Ishikawa (cell line): ENCODE measurements around the gene KCNK17.

Experiments used
- CEBPB ChIP-seq: IDR thresholded peaks from 2 replicates; pipeline ENCODE4 v1.6.1; 2012
- CREB1 ChIP-seq: IDR thresholded peaks from 2 replicates; pipeline ENCODE4 v1.6.1; 2012; ENCODE audit warnings: low read depth
- EGR1 ChIP-seq: IDR thresholded peaks from 2 replicates; pipeline ENCODE4 v1.6.1; 2012
- EP300 ChIP-seq: IDR thresholded peaks from 2 replicates; pipeline ENCODE4 v1.6.1; 2012; ENCODE audit warnings: borderline replicate concordance
- FOXM1 ChIP-seq: IDR thresholded peaks from 2 replicates; pipeline ENCODE4 v1.6.1; 2012; ENCODE audit warnings: low read depth, borderline replicate concordance
- MAX ChIP-seq: IDR thresholded peaks from 2 replicates; pipeline ENCODE4 v1.6.1; 2012
- NFIC ChIP-seq: IDR thresholded peaks from 2 replicates; pipeline ENCODE4 v1.6.1; 2012
- RAD21 ChIP-seq: IDR thresholded peaks from 2 replicates; pipeline ENCODE4 v1.6.1; 2012; ENCODE audit warnings: low read depth
- REST ChIP-seq: IDR thresholded peaks from 2 replicates; pipeline ENCODE4 v1.6.1; 2012; ENCODE audit warnings: low read depth, mild to moderate bottlenecking
- TAF1 ChIP-seq: IDR thresholded peaks from 2 replicates; pipeline ENCODE4 v1.6.1; 2012; ENCODE audit warnings: low read depth, mild to moderate bottlenecking
- TCF12 ChIP-seq: IDR thresholded peaks from 2 replicates; pipeline ENCODE4 v1.6.1; 2012; ENCODE audit warnings: low read depth
- TEAD4 ChIP-seq: IDR thresholded peaks from 2 replicates; pipeline ENCODE4 v1.6.1; 2012
- USF1 ChIP-seq: IDR thresholded peaks from 2 replicates; pipeline ENCODE4 v1.6.1; 2012
- YY1 ChIP-seq: IDR thresholded peaks from 2 replicates; pipeline ENCODE4 v1.6.1; 2012; ENCODE audit warnings: low read depth
- ZBTB7A ChIP-seq: IDR thresholded peaks from 2 replicates; pipeline ENCODE4 v1.6.1; 2012; ENCODE audit warnings: low read depth

KCNK17 gene

GRCh38 chr6:39294133-39294532 lies 20.1 kb downstream of the KCNK17 start:
- TF ChIP-seq MAX (no peak), YY1 (no peak), EGR1 (no peak), RAD21 (no peak), CREB1 (no peak), TAF1 (no peak), NFIC (no peak), CEBPB (no peak), REST (no peak), USF1 (no peak), FOXM1 (no peak), ZBTB7A (no peak), EP300 (no peak), TCF12 (no peak), TEAD4 (no peak)

GRCh38 chr6:39292637-39293036 lies 21.6 kb downstream of the KCNK17 start:
- TF ChIP-seq CEBPB (no peak), CREB1 (no peak), EP300 (no peak), MAX (no peak), TEAD4 (no peak), YY1 (no peak), TAF1 (no peak), REST (no peak), RAD21 (no peak), USF1 (no peak), TCF12 (no peak), FOXM1 (no peak), ZBTB7A (no peak)

GRCh38 chr6:39289490-39289889 lies 24.7 kb downstream of the KCNK17 start:
- no peak for TF ChIP-seq ZBTB7A
- no peak for TF ChIP-seq CEBPB
- TF ChIP-seq NFIC = no peak
- TF ChIP-seq RAD21 = no peak

GRCh38 chr6:39287601-39288000 lies 26.6 kb downstream of the KCNK17 start:
- no peak for TF ChIP-seq EP300
- TF ChIP-seq TAF1 = no peak
- no peak for TF ChIP-seq CEBPB
- TF ChIP-seq REST = no peak
- TF ChIP-seq TEAD4 = no peak
- TF ChIP-seq ZBTB7A = no peak
- TF ChIP-seq EGR1 = no peak
- no peak for TF ChIP-seq YY1
- TF ChIP-seq USF1 = no peak
- no peak for TF ChIP-seq CREB1
- TF ChIP-seq TCF12 = no peak
- TF ChIP-seq RAD21 = no peak
- TF ChIP-seq FOXM1 = no peak
- no peak for TF ChIP-seq NFIC
- no peak for TF ChIP-seq MAX
